Esophagus (tissue), 2 donors: ENCODE results near the gene TNRC18. TPM values are rescaled to one million over a fixed set of nuclear protein-coding genes. Genes with fewer than 3 reads are reported as not detected.

Experiments used
- H3K27ac ChIP-seq, 2 donors: one replicate each; pipeline ENCODE4 v1.5.1; 2013; ENCODE audit warnings: low read depth in 2 of 2, mild to moderate bottlenecking in 2 of 2, inconsistent platforms in 1 of 2, low read length in 1 of 2, moderate library complexity in 1 of 2
- H3K27me3 ChIP-seq, 2 donors: one replicate each; pipeline ENCODE4 v1.6.1; 2013; ENCODE audit warnings: low read length in 2 of 2, control low read depth in 1 of 2, mild to moderate bottlenecking in 1 of 2; ENCODE audit not compliant: insufficient read depth in 2 of 2, control insufficient read depth in 1 of 2
- H3K36me3 ChIP-seq, 2 donors: one replicate each; pipeline ENCODE4 v1.6.1; 2013; ENCODE audit warnings: low read length in 1 of 2; ENCODE audit not compliant: control insufficient read depth in 2 of 2, insufficient read depth in 2 of 2
- H3K4me1 ChIP-seq, 2 donors: one replicate each; pipeline ENCODE4 v1.6.1; 2013; ENCODE audit warnings: low read length in 1 of 2; ENCODE audit not compliant: control insufficient read depth in 2 of 2, insufficient read depth in 2 of 2
- H3K4me3 ChIP-seq, 2 donors: one replicate each; pipeline ENCODE4 v1.5.1; 2013; ENCODE audit warnings: low read length in 2 of 2, mild to moderate bottlenecking in 2 of 2, low read depth in 1 of 2, moderate library complexity in 1 of 2
- H3K9me3 ChIP-seq, 2 donors: one replicate each; pipeline ENCODE4 v1.6.1; 2013; ENCODE audit warnings: mild to moderate bottlenecking in 2 of 2, low read depth in 1 of 2, low read length in 1 of 2, moderate library complexity in 1 of 2; ENCODE audit not compliant: control insufficient read depth in 2 of 2, insufficient read depth in 1 of 2
- WGBS, 2 donors: extraction: QIAGEN DNeasy Blood & Tissue Kit; methylation state at CpG; one replicate each; pipeline ENCODE4 v1.1.7; 2013; 5-methylcytosine and 5-hydroxymethylcytosine counted together
- polyA plus RNA-seq, 2 donors: library from polyadenylated mRNA; stranded (reverse); fragments of 200-250 nt; gene quantifications; one replicate each; pipeline ENCODE4 v1.2.3, GENCODE V29; 2013
- donor health status: healthy with polysubstance abuse.
- donor health status: Bipolar disorder and iron deficiency.

The TNRC18 gene
- polyA plus RNA-seq, 2 donors, result 18.0 to 34.0 TPM

DNA sequence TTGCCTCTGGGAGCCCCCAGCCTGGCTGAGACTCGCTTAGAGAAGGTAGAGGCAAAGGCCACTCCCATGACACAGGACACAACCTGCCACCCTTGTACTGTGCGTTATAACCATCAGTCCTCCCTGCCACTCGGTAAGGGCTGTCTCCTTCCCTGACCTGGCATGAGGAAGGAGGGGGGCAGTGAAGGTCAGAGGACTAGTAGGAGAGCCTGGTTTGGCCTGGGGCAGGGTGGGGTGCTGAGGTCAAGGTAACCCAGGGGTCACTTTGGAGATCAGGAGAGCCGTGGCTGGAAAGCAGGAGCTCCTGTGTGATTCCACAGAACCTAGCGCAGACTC is 6.9 kb upstream of the TNRC18 start:
- Histone ChIP-seq H3K4me1 (peaks cover 0 to 7% of the 10 kb centered on the region in 2 donors), H3K27me3 (no peaks in the 10 kb centered on the region), H3K27ac (peak overlapping the region; percentile 99), H3K4me3 (no peak overlapping the region), H3K9me3 (no peaks in the 10 kb centered on the region), H3K36me3 (no peaks in the 10 kb centered on the region)
- WGBS, 2 donors, result 59 to 63% methylated on average over 5 of the region's 5 CpGs

- WGBS, 2 donors, result 19% methylated on average over 30 of the region's 30 CpGs
- H3K36me3 ChIP-seq, result no peaks in the 10 kb centered on the region
- no peaks in the 10 kb centered on the region for H3K9me3 ChIP-seq
- no peaks in the 10 kb centered on the region for H3K27me3 ChIP-seq
- H3K27ac ChIP-seq, result peak overlapping the region; percentile 99
- peak overlapping the region; percentile 72 to 88 for H3K4me3 ChIP-seq
- peaks cover 0 to 7% of the 10 kb centered on the region in 2 donors for H3K4me1 ChIP-seq
Observed at GRCh38 chr7:5429857-5430611, 6.4 kb upstream of the TNRC18 start.

- peak overlapping the region; percentile 99 for H3K27ac ChIP-seq
- H3K27me3 ChIP-seq, result no peaks in the 10 kb centered on the region
- H3K4me3 ChIP-seq, result peak overlapping the region; percentile 72 to 88
- H3K36me3 ChIP-seq, result no peaks in the 10 kb centered on the region
- H3K4me1 ChIP-seq, result peaks cover 0 to 7% of the 10 kb centered on the region in 2 donors
- WGBS, 2 donors, result 5 to 8% methylated on average over 31 of the region's 31 CpGs
- H3K9me3 ChIP-seq, result no peaks in the 10 kb centered on the region
Observed at GRCh38 chr7:5429253-5429856, 5.7 kb upstream of the TNRC18 start.

DNA sequence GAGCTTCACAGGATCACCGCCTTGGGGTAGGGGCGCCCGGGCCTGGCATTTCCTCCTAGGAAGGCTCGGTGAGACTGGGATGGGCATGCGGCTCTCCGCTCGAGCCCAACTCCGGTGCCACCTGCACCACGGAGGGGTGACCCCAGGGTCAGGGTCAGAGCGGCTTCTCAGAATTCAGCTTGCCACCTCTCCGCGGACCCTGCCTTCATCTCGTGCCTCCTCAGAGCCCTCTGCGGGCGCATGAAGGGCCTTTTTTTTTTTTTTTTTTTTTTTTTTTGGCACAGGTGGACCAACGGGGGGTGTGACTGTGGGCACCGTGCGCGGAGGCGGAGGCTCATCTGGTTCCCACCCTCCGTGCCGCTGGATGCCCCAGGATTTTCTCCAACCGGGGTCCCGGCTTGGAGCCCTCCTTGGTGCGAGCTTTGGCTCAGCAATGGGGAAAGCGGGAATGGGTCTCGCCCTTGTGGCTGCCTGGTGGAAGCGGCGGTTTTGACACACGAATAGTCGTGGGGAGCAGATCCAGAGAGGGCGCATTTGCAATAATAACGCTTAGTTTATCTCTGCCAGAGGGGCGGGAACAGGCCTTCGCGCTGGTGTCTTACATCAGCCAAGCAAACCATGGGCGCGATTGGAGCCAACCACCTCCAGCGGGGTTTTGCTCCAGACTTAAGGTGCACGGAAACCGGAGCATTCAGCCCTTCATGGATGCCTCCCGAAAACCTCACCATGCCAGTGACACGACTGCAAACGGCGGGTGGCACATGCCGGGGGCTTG is 5.0 kb upstream of the TNRC18 start:
- peak overlapping the region; percentile 99 for H3K27ac ChIP-seq
- 8% methylated on average over 44 to 46 of the region's 46 CpGs for WGBS, 2 donors
- no peaks in the 10 kb centered on the region for H3K9me3 ChIP-seq
- no peaks in the 10 kb centered on the region for H3K27me3 ChIP-seq
- peaks cover 0 to 7% of the 10 kb centered on the region in 2 donors for H3K4me1 ChIP-seq
- H3K36me3 ChIP-seq, result no peaks in the 10 kb centered on the region
- H3K4me3 ChIP-seq, result peak overlapping the region; percentile 72 to 88

GRCh38 chr7:5426226-5426475 is 2.5 kb upstream of the TNRC18 start:
- 0 to 2% methylated on average over 13 of the region's 13 CpGs for WGBS, 2 donors
- Histone ChIP-seq H3K27ac (peak overlapping the region; percentile 99), H3K36me3 (no peaks in the 10 kb centered on the region), H3K9me3 (no peaks in the 10 kb centered on the region), H3K27me3 (no peaks in the 10 kb centered on the region), H3K4me3 (peak overlapping the region; percentile 72 to 88), H3K4me1 (peaks cover 0 to 7% of the 10 kb centered on the region in 2 donors)

- Histone ChIP-seq H3K36me3 (peaks cover 0 to 4% of the 10 kb centered on the region in 2 donors), H3K9me3 (no peaks in the 10 kb centered on the region), H3K4me3 (peak overlapping the region; percentile 72 to 88), H3K27ac (peak overlapping the region; percentile 99), H3K4me1 (peaks cover 0 to 6% of the 10 kb centered on the region in 2 donors), H3K27me3 (no peaks in the 10 kb centered on the region)
- WGBS, 2 donors, result 1% methylated on average over 36 to 38 of the region's 38 CpGs
Observed at GRCh38 chr7:5425507-5426225, 2.0 kb upstream of the TNRC18 start.

GRCh38 chr7:5424749-5425506 is 1.3 kb upstream of the TNRC18 start:
- WGBS, 2 donors, result 0 to 1% methylated on average over 39 to 44 of the region's 44 CpGs
- Histone ChIP-seq H3K36me3 (peaks cover 0 to 5% of the 10 kb centered on the region in 2 donors), H3K4me3 (peak overlapping the region; percentile 72 to 88), H3K4me1 (peaks cover 0 to 2% of the 10 kb centered on the region in 2 donors), H3K27me3 (no peaks in the 10 kb centered on the region), H3K9me3 (no peaks in the 10 kb centered on the region), H3K27ac (peak overlapping the region; percentile 99)

- peaks cover under 1 to 2% of the 10 kb centered on the region in 2 donors for H3K4me1 ChIP-seq
- WGBS, 2 donors, result 0 to 1% methylated on average over 53 to 57 of the region's 57 CpGs
- no peaks in the 10 kb centered on the region for H3K27me3 ChIP-seq
- no peaks in the 10 kb centered on the region for H3K9me3 ChIP-seq
- peaks cover 0 to 5% of the 10 kb centered on the region in 2 donors for H3K36me3 ChIP-seq
- peak overlapping the region; percentile 72 to 88 for H3K4me3 ChIP-seq
- peak overlapping the region; percentile 99 for H3K27ac ChIP-seq
Observed at GRCh38 chr7:5423976-5424748, 528 bp upstream of the TNRC18 start.
